ENCODE results near the gene SH3GLB1.

DNA sequence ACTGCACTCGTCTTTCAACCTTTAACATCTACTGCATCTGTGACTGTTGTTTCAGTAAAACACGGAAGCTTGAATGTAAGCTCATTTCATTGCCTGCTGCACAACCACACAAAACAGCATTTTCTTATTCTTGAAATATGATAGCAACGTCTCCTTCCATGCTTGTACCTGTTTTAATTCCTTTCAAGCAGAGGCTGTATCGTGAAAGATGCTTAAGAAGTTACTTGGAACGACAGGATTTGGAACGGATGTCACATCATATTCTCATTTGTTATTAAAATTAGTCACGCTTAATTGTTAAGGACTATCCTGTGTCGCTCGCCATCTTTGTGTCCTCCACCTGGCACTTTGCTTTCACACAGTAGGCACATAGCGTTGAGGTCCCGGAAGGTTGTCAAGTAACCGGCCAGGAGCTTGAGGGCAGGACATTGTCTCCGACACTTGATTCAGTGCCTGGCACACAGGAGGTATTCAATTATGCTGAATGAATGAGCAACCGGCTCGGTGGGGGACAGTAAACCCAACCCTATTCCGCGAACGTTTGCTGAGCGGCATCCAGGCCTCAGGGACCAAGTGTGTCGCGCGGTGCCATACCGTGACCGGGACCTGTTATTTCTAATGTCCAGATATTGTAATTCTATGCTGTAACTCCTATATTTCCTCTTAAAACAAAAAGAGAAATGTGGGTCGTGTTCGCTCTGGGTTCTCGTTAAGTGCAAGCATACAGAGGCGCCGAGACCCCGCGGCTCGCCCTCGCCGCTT is 499 bp upstream of the SH3GLB1 start:
- TF ChIP-seq CTCF (IDR thresholded peaks at IDR 0.05) (no peak), EP300 (IDR thresholded peaks at IDR 0.05) (no peak)

All from ovary (tissue), 3 donors.